Stimulated activated CD8-positive, alpha-beta memory T cell treated with anti-CD3 and anti-CD28 coated beads, Interleukin-4, amount 100 ng/mL, for 4 hours (primary cell): ENCODE data around the gene SDSL.

Experiments used
- DNase-seq, 2 donors: peaks; one replicate each; pipeline ENCODE4 v3.0.0-alpha.2; 2020; ENCODE audit warnings: low read depth in 2 of 2, low spot score in 1 of 2

The SDSL gene

DNA sequence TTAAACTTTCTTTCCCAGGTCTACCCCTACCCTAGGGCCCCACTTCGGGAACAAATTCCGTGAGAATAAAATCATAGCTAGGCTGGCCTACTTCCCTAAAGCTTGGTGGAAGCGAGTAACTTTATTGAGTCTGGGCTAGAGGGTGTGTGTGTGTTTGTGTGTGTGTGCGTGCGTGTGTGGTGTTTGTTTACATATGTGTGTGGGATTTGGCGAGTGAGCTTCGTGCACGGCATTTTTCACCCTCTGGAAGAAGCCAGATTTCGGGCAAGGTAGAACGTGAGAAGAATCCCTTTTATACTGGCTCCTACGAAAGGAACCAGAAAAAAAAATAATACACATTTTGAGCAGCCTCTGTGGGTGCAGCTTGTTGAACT is 57.0 kb downstream of the SDSL start:
- no peak for DNase-seq

- no peak for DNase-seq
Measured at GRCh38 chr12:113479590-113480335, 57.6 kb downstream of the SDSL start.

DNA sequence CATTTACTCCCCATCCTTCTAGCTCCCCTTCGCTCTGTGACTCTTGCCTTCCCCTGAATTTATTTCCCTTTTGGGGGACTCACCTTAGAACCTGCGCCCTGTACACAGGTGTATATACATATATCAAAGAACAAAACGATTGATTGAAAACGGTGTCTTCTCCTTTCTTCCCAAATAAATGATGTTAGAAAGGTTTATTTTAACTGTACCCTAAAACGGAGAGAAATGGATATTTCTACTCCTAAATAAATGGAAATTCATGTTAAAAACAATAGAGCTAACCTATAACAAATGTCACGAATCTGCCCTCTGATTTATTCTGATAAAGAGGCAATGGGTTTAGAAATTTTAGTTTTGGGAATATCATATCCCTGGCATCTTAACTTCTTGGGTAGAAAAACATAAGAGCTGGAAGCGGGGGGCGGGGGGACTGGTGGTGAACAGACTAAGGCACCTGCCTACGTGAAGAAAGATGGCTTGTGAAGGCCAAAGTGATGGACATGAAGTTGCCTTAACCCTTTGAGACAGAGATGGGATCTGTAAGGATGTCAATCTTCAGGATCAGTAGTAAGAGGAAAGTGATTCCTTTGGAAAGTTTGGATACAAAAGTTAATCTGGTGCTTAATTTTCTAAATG is 58.3 kb downstream of the SDSL start:
- no peak for DNase-seq

- DNase-seq: no peak
Measured at GRCh38 chr12:113482334-113482733, 60.2 kb downstream of the SDSL start.

GRCh38 chr12:113485330-113485729 is 63.1 kb downstream of the SDSL start:
- no peak for DNase-seq

DNA sequence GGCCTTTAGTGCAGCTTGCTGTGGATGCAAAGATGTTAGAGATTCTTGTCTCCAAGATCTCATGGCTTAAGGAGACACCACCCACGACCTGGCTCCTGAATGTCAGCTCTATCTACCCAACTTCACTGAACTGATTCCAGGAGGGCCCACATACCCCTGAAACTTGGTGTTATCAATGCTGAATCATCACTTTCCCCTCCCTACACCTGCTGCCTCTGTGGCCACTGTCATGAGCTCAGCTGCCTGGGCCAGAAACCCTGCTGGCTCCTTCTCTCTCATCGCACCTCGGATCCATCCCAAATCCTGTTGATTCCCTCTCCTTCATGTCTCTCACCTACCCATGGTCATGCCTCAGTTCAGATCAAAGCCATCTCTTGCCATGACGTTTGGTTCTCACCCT is 64.5 kb downstream of the SDSL start:
- no peak for DNase-seq
